Activated naive CD4-positive, alpha-beta T cell treated with anti-CD3 and anti-CD28 coated beads, Interleukin-2, amount 10 ng/mL, durations not matched to agents 7 days and 5 days (primary cell): ENCODE results near the gene NELFA.
A peak's percentile ranks its signal among the peaks of the same experiment; 100 is the strongest.
"Not testable (repeated sequence)": the region's sequence is repeated elsewhere in the genome, so short reads cannot be mapped to it uniquely, and the experiment has no call there.

ENCODE experiments used
- CTCF ChIA-PET: fragments of 350-600 bp; sonication (Branson Sonifier 250); formaldehyde crosslinking; loops from one replicate; lab custom pipeline; 2021; ENCODE audit warnings: antibody characterized with exemption; lab: Charles Lee
- DNase-seq: peaks from one replicate; pipeline ENCODE4 v3.0.0-alpha.2; 2020
- H3K27ac Mint-ChIP-seq: one replicate; pipeline ENCODE4 v1.8.0; 2021; ENCODE audit warnings: mild to moderate bottlenecking, moderate library complexity, mixed read lengths
- H3K27me3 Mint-ChIP-seq: one replicate; pipeline ENCODE4 v1.8.0; 2021; ENCODE audit warnings: mild to moderate bottlenecking, mixed read lengths
- H3K36me3 Mint-ChIP-seq: one replicate; pipeline ENCODE4 v1.8.0; 2021; ENCODE audit warnings: mixed read lengths
- H3K4me1 Mint-ChIP-seq: one replicate; pipeline ENCODE4 v1.8.0; 2021; ENCODE audit warnings: mixed read lengths
- H3K4me3 Mint-ChIP-seq: one replicate; pipeline ENCODE4 v1.8.0; 2021; ENCODE audit warnings: mild to moderate bottlenecking, moderate library complexity, mixed read lengths
- H3K9me3 Mint-ChIP-seq: one replicate; pipeline ENCODE4 v1.8.0; 2021; ENCODE audit warnings: mixed read lengths

Gene NELFA

GRCh38 chr4:2044119-2044485 is 35.3 kb upstream of the NELFA start:
- Mint-ChIP-seq H3K4me3 (peak overlapping the region; percentile 26), H3K27me3 (peaks cover 84% of the 10 kb centered on the region)
- DNase-seq, result no peak

GRCh38 chr4:2043396-2044118 is 34.8 kb upstream of the NELFA start:
- Mint-ChIP-seq H3K27me3 (peaks cover 85% of the 10 kb centered on the region), H3K9me3 (no peaks in the 10 kb centered on the region), H3K36me3 (no peaks in the 10 kb centered on the region), H3K4me3 (peak overlapping the region; percentile 78), H3K27ac (no peak overlapping the region), H3K4me1 (peaks cover 11% of the 10 kb centered on the region)
- CTCF ChIA-PET, result no interaction called here
- no peak for DNase-seq

More at GRCh38 chr4:2044119-2044485, 35.3 kb upstream of the NELFA start:
- no peaks in the 10 kb centered on the region for H3K36me3 Mint-ChIP-seq
- peaks cover 11% of the 10 kb centered on the region for H3K4me1 Mint-ChIP-seq
- CTCF ChIA-PET, result no interaction called here
- no peaks in the 10 kb centered on the region for H3K9me3 Mint-ChIP-seq
- no peak overlapping the region for H3K27ac Mint-ChIP-seq

- H3K4me1 Mint-ChIP-seq, result peaks cover 11% of the 10 kb centered on the region
- no peaks in the 10 kb centered on the region for H3K36me3 Mint-ChIP-seq
- H3K27me3 Mint-ChIP-seq, result peaks cover 83% of the 10 kb centered on the region
- H3K4me3 Mint-ChIP-seq, result peak overlapping the region; percentile 78
- peak overlapping the region; percentile 42 for H3K27ac Mint-ChIP-seq
- no peak for DNase-seq
- CTCF ChIA-PET, result no interaction called here
- no peaks in the 10 kb centered on the region for H3K9me3 Mint-ChIP-seq
Observed at GRCh38 chr4:2042947-2043395, 34.2 kb upstream of the NELFA start.

GRCh38 chr4:2042204-2042946 is 33.6 kb upstream of the NELFA start:
- Mint-ChIP-seq H3K27me3 (peaks cover 77% of the 10 kb centered on the region), H3K36me3 (no peaks in the 10 kb centered on the region), H3K4me3 (peak overlapping the region; percentile 78), H3K4me1 (peaks cover 11% of the 10 kb centered on the region), H3K27ac (peak overlapping the region; percentile 42), H3K9me3 (no peaks in the 10 kb centered on the region)
- CTCF ChIA-PET, result no interaction called here
- peak; percentile 65 for DNase-seq

- Mint-ChIP-seq H3K27ac (no peak overlapping the region), H3K4me1 (peaks cover 11% of the 10 kb centered on the region), H3K27me3 (peaks cover 77% of the 10 kb centered on the region), H3K36me3 (no peaks in the 10 kb centered on the region), H3K4me3 (peak overlapping the region; percentile 75), H3K9me3 (no peaks in the 10 kb centered on the region)
- peak; percentile 91 for DNase-seq
- CTCF ChIA-PET, result no interaction called here
Observed at GRCh38 chr4:2041239-2042130, 32.7 kb upstream of the NELFA start.

- peaks cover 11% of the 10 kb centered on the region for H3K4me1 Mint-ChIP-seq
- H3K27ac Mint-ChIP-seq, result no peak overlapping the region
- CTCF ChIA-PET, result no interaction called here
Observed at GRCh38 chr4:2040391-2041238, 31.8 kb upstream of the NELFA start.

GRCh38 chr4:2036866-2037265 is 28.1 kb upstream of the NELFA start:
- Mint-ChIP-seq H3K27me3 (peaks cover 85% of the 10 kb centered on the region), H3K27ac (no peak overlapping the region), H3K4me1 (peaks cover 8% of the 10 kb centered on the region), H3K4me3 (no peak overlapping the region), H3K36me3 (no peaks in the 10 kb centered on the region), H3K9me3 (no peaks in the 10 kb centered on the region)
- CTCF ChIA-PET, result no interaction called here
- no peak for DNase-seq

More at GRCh38 chr4:2040391-2041238, 31.8 kb upstream of the NELFA start:
- Mint-ChIP-seq H3K4me3 (peak overlapping the region; percentile 24), H3K27me3 (peaks cover 73% of the 10 kb centered on the region), H3K9me3 (no peaks in the 10 kb centered on the region), H3K36me3 (no peaks in the 10 kb centered on the region)
- DNase-seq, result no peak

GRCh38 chr4:2036327-2036726 is 27.6 kb upstream of the NELFA start:
- no peaks in the 10 kb centered on the region for H3K9me3 Mint-ChIP-seq
- CTCF ChIA-PET, result no interaction called here
- DNase-seq, result no peak
- no peak overlapping the region for H3K4me3 Mint-ChIP-seq
- peaks cover 79% of the 10 kb centered on the region for H3K27me3 Mint-ChIP-seq
- H3K27ac Mint-ChIP-seq, result no peak overlapping the region
- H3K4me1 Mint-ChIP-seq, result peaks cover 6% of the 10 kb centered on the region
- H3K36me3 Mint-ChIP-seq, result no peaks in the 10 kb centered on the region

GRCh38 chr4:2031161-2031560 is 22.4 kb upstream of the NELFA start:
- DNase-seq, H3K4me1 Mint-ChIP-seq, H3K4me3 Mint-ChIP-seq, H3K36me3 Mint-ChIP-seq, H3K27ac Mint-ChIP-seq, H3K9me3 Mint-ChIP-seq, CTCF ChIA-PET: not testable (repeated sequence)
- peaks cover 61% of the 10 kb centered on the region for H3K27me3 Mint-ChIP-seq

GRCh38 chr4:2027120-2027519 is 18.3 kb upstream of the NELFA start:
- H3K27ac Mint-ChIP-seq, H3K4me3 Mint-ChIP-seq, H3K9me3 Mint-ChIP-seq, H3K36me3 Mint-ChIP-seq, CTCF ChIA-PET, DNase-seq, H3K4me1 Mint-ChIP-seq: not testable (repeated sequence)
- peaks cover 47% of the 10 kb centered on the region for H3K27me3 Mint-ChIP-seq

GRCh38 chr4:2025817-2026216 is 17.0 kb upstream of the NELFA start:
- H3K27ac Mint-ChIP-seq, result no peak overlapping the region
- H3K4me1 Mint-ChIP-seq, result no peaks in the 10 kb centered on the region
- DNase-seq, result no peak
- H3K9me3 Mint-ChIP-seq, result peaks cover 5% of the 10 kb centered on the region
- no peak overlapping the region for H3K4me3 Mint-ChIP-seq
- H3K36me3 Mint-ChIP-seq, result peaks cover 2% of the 10 kb centered on the region
- H3K27me3 Mint-ChIP-seq, result peaks cover 57% of the 10 kb centered on the region
- CTCF ChIA-PET, result no interaction called here

- Mint-ChIP-seq H3K36me3 (peaks cover 2% of the 10 kb centered on the region), H3K9me3 (peaks cover 5% of the 10 kb centered on the region), H3K4me1 (no peaks in the 10 kb centered on the region), H3K4me3 (no peak overlapping the region), H3K27ac (no peak overlapping the region), H3K27me3 (peaks cover 68% of the 10 kb centered on the region)
- CTCF ChIA-PET, result interaction anchor here (0.6 kb wide), 1 partner anchor 335 kb away, joined by 3 read pairs; no protein-coding TSS in a partner anchor
- DNase-seq, result no peak
Observed at GRCh38 chr4:2024683-2025082, 15.9 kb upstream of the NELFA start.

- DNase-seq, H3K9me3 Mint-ChIP-seq, CTCF ChIA-PET, H3K27ac Mint-ChIP-seq, H3K4me3 Mint-ChIP-seq, H3K36me3 Mint-ChIP-seq, H3K4me1 Mint-ChIP-seq: not testable (repeated sequence)
- peaks cover 65% of the 10 kb centered on the region for H3K27me3 Mint-ChIP-seq
Observed at GRCh38 chr4:2021358-2022018, 12.7 kb upstream of the NELFA start.
